ENCODE data around the gene FNDC5. TPM values are rescaled to one million over a fixed set of nuclear protein-coding genes. Genes with fewer than 3 reads are reported as not detected.

Gene FNDC5
- total RNA-seq, 3 donors from 2014 or later (not counting 1 experiment from before 2014, with no cell fraction given), result 0.36 TPM; not detected in 2

GRCh38 chr1:32817815-32818786 lies 52.6 kb downstream of the FNDC5 start:
- DNase-seq (peak in 1 of 2 donors; percentile 48), ATAC-seq (no peak)
- no peaks in the 10 kb centered on the region for H3K27me3 ChIP-seq (ENCODE audit: control insufficient read depth, insufficient read depth, low read length)
- H3K27me3 Mint-ChIP-seq (ENCODE audit: low read depth in 2 of 2), result no peaks in the 10 kb centered on the region
- H3K27ac Mint-ChIP-seq, result peak overlapping the region; percentile 82 to 87
- no peak for TF ChIP-seq CTCF (IDR thresholded peaks at IDR 0.05)
- no peaks in the 10 kb centered on the region for H3K36me3 Mint-ChIP-seq
- peaks cover 60% of the 10 kb centered on the region for H3K4me1 ChIP-seq (ENCODE audit: control insufficient read depth, insufficient read depth, low read length)
- peak overlapping the region; percentile 82 for H3K4me3 ChIP-seq (ENCODE audit: low read length)
- peak overlapping the region; percentile 81 for H3K27ac ChIP-seq (ENCODE audit: low read length)
- H3K9me3 Mint-ChIP-seq, result no peaks in the 10 kb centered on the region
- no peaks in the 10 kb centered on the region for H3K9me3 ChIP-seq (ENCODE audit: control insufficient read depth, insufficient read depth, low read length)
- H3K36me3 ChIP-seq (ENCODE audit: control insufficient read depth, insufficient read depth, low read length), result peaks cover 3% of the 10 kb centered on the region
- intact Hi-C loops (cut with micrococcal nuclease), result loop anchor here (1.0 to 2.0 kb wide), 2 partner anchors 19 to 167 kb away; partner anchors contain the start of genes RBBP4 and ZBTB8OS
- WGBS (ENCODE audit: insufficient coverage), result 1% methylated on average over 51 of the region's 51 CpGs
- H3K4me1 Mint-ChIP-seq, result peaks cover 64% of the 10 kb centered on the region in 2 donors
- H3K4me3 Mint-ChIP-seq, result peak overlapping the region; percentile 95

- H3K27me3 Mint-ChIP-seq (ENCODE audit: low read depth in 2 of 2), result no peaks in the 10 kb centered on the region
- H3K36me3 Mint-ChIP-seq, result no peaks in the 10 kb centered on the region
- H3K36me3 ChIP-seq (ENCODE audit: control insufficient read depth, insufficient read depth, low read length), result peaks cover 3% of the 10 kb centered on the region
- H3K27me3 ChIP-seq (ENCODE audit: control insufficient read depth, insufficient read depth, low read length), result no peaks in the 10 kb centered on the region
- H3K9me3 Mint-ChIP-seq, result no peaks in the 10 kb centered on the region
- peak; percentile 91 to 99 (median 92) for ATAC-seq
- peaks cover 62 to 70% of the 10 kb centered on the region in 2 donors for H3K4me1 Mint-ChIP-seq
- TF ChIP-seq CTCF (IDR thresholded peaks at IDR 0.05), result no peak
- WGBS (ENCODE audit: insufficient coverage), result under 1% methylated on average over 55 of the region's 55 CpGs
- peak within 1 kb of the TSS; percentile 95 for H3K4me3 Mint-ChIP-seq
- peak within 1 kb of the TSS; percentile 82 for H3K4me3 ChIP-seq (ENCODE audit: low read length)
- H3K4me1 ChIP-seq (ENCODE audit: control insufficient read depth, insufficient read depth, low read length), result peaks cover 58% of the 10 kb centered on the region
- H3K27ac ChIP-seq (ENCODE audit: low read length), result peak within 1 kb of the TSS; percentile 81
- peak; percentile 99 to 100 for DNase-seq
- H3K27ac Mint-ChIP-seq, result peak within 1 kb of the TSS; percentile 82 to 87
- intact Hi-C loops (cut with micrococcal nuclease), result loop anchor here (1.0 to 2.0 kb wide), 2 partner anchors 18 to 166 kb away; partner anchors contain the start of genes RBBP4 and ZBTB8OS
- H3K9me3 ChIP-seq (ENCODE audit: control insufficient read depth, insufficient read depth, low read length), result no peaks in the 10 kb centered on the region
Measured at GRCh38 chr1:32817159-32817814, 53.4 kb downstream of the FNDC5 start, which contains the start of the genes S100PBP and YARS1. Gene S100PBP, plus strand, starts transcription at chr1:32817653. Its CDS starts 8,447 bp downstream, at chr1:32826100. Gene YARS1, minus strand, starts transcription at chr1:32817358. Its CDS starts 114 bp downstream, at chr1:32817244.

- H3K4me1 Mint-ChIP-seq, result peaks cover 62 to 70% of the 10 kb centered on the region in 2 donors
- Histone ChIP-seq H3K4me3 (ENCODE audit: low read length) (peak overlapping the region; percentile 82), H3K27ac (ENCODE audit: low read length) (peak overlapping the region; percentile 81), H3K4me1 (ENCODE audit: control insufficient read depth, insufficient read depth, low read length) (peaks cover 60% of the 10 kb centered on the region), H3K9me3 (ENCODE audit: control insufficient read depth, insufficient read depth, low read length) (no peaks in the 10 kb centered on the region), H3K36me3 (ENCODE audit: control insufficient read depth, insufficient read depth, low read length) (peaks cover 3% of the 10 kb centered on the region), H3K27me3 (ENCODE audit: control insufficient read depth, insufficient read depth, low read length) (no peaks in the 10 kb centered on the region)
- intact Hi-C loops (cut with micrococcal nuclease), result loop anchor here (1.0 to 2.0 kb wide), 2 partner anchors 17 to 166 kb away; partner anchors contain the start of genes RBBP4 and ZBTB8OS
- DNase-seq, result no peak
- no peak for TF ChIP-seq CTCF (IDR thresholded peaks at IDR 0.05)
- H3K9me3 Mint-ChIP-seq, result no peaks in the 10 kb centered on the region
- no peaks in the 10 kb centered on the region for H3K27me3 Mint-ChIP-seq (ENCODE audit: low read depth in 2 of 2)
- ATAC-seq, result peak in 1 of 3 donors; percentile 8
- H3K36me3 Mint-ChIP-seq, result no peaks in the 10 kb centered on the region
- WGBS (ENCODE audit: insufficient coverage), result 0% methylated on average over 14 of the region's 15 CpGs
- peak overlapping the region; percentile 95 for H3K4me3 Mint-ChIP-seq
- H3K27ac Mint-ChIP-seq, result peak overlapping the region; percentile 82 to 87
Measured at GRCh38 chr1:32816676-32817158, 54.0 kb downstream of the FNDC5 start.

All from natural killer cell (primary cell).